ENCODE data around the gene ZNF511. TPM values are rescaled to one million over a fixed set of nuclear protein-coding genes. Genes with fewer than 3 reads are reported as not detected.
A peak's percentile ranks its signal among the peaks of the same experiment; 100 is the strongest.

The ZNF511 gene
- total and polyA plus RNA-seq, 9 of the 15 experiments (the other 6 are each of a cell fraction or from before 2014, with no cell fraction given): 0.61 to 69.3 (median 40.1) TPM

- TF ChIP-seq RREB1 (CRISPR knock-in tag; IDR thresholded peaks at IDR 0.05) (no peak; the same call in 1 of the 2 replicates), THRA (IDR thresholded peaks at IDR 0.05) (no peak), ZNF398 (CRISPR knock-in tag; IDR thresholded peaks at IDR 0.05) (no peak), ZNF77 (CRISPR knock-in tag; IDR thresholded peaks at IDR 0.05) (no peak), PATZ1 (CRISPR knock-in tag; IDR thresholded peaks at IDR 0.05; ENCODE audit: borderline replicate concordance) (no peak), BHLHE40 (IDR thresholded peaks at IDR 0.05; ENCODE audit: low read length) (peak; percentile 53; the same call in 1 of the 2 replicates), FIP1L1 (IDR thresholded peaks at IDR 0.05; ENCODE audit: low read depth, low read length, poor library complexity, severe bottlenecking) (no peak), CBFA2T3 (IDR thresholded peaks at IDR 0.05) (peak; percentile 74), RBFOX2 (IDR thresholded peaks at IDR 0.05; ENCODE audit: low read depth, low read length) (peak; percentile 67), CREB3L1 (IDR thresholded peaks at IDR 0.05; ENCODE audit: borderline replicate concordance, low read depth) (no peak), ZNF79 (CRISPR knock-in tag; IDR thresholded peaks at IDR 0.05; ENCODE audit: low read depth) (no peak), ZNF444 (CRISPR knock-in tag; IDR thresholded peaks at IDR 0.05) (no peak), ETS2 (tag; IDR thresholded peaks at IDR 0.05; ENCODE audit: borderline replicate concordance, poor library complexity, severe bottlenecking) (no peak)
Observed at GRCh38 chr10:133278577-133279265, 30.0 kb upstream of the ZNF511 start (continued).

Data from K562 (cell line).